IMR-90 (cell line): Measurements from ENCODE around the gene PIAS2. TPM values are rescaled to one million over a fixed set of nuclear protein-coding genes. Genes with fewer than 3 reads are reported as not detected.
A peak's percentile ranks its signal among the peaks of the same experiment; 100 is the strongest.

Experiments
- ATAC-seq: fragments of 200-7000 bp; cut with Tn5 transposase; 2 replicates; pipeline ENCODE4 v1.9.1; 2020; ENCODE audit warnings: low read depth, mild to moderate bottlenecking, moderate library complexity
- BruUV-seq: library from RNA; stranded (reverse); fragments of 400-500 nt; replicated peaks from 2 replicates; lab custom pipeline; 2021; lab: Mats Ljungman, UMichigan
- CTCF ChIA-PET: fragments of 300-600 bp; formaldehyde crosslinking; extraction: SDS; loops from one replicate; lab custom pipeline; 2021; ENCODE audit warnings: antibody characterized with exemption; lab: Yijun Ruan, JAX
- POLR2A ChIA-PET: fragments of 300-600 bp; sonication (Branson Sonifier 250); formaldehyde crosslinking; loops from one replicate; lab custom pipeline; 2022; ENCODE audit warnings: antibody characterized with exemption; ENCODE audit not compliant: unreplicated experiment; lab: Charles Lee
- DNase-seq: peaks from one replicate; pipeline ENCODE4 v3.0.0; 2013
- H2AFZ ChIP-seq: replicated peaks from 2 replicates; pipeline ENCODE3; 2013; ENCODE audit warnings: low read length, mild to moderate bottlenecking; ENCODE audit not compliant: poor library complexity
- H2AK5ac ChIP-seq: 2 replicates; pipeline ENCODE4 v1.6.1; 2013; ENCODE audit warnings: low read depth, low read length, inconsistent platforms
- H2AK9ac ChIP-seq: replicated peaks from 2 replicates; pipeline ENCODE3; 2013; ENCODE audit warnings: mild to moderate bottlenecking, low read depth, low read length, moderate library complexity; ENCODE audit not compliant: poor library complexity
- H2BK120ac ChIP-seq: 2 replicates; pipeline ENCODE4 v1.6.1; 2013; ENCODE audit warnings: low read depth, low read length, inconsistent platforms
- H2BK15ac ChIP-seq: 3 replicates; pipeline ENCODE4 v1.6.1; 2013; ENCODE audit warnings: low read depth, low read length, inconsistent platforms
- H2BK20ac ChIP-seq: 2 replicates; pipeline ENCODE4 v1.6.1; 2013; ENCODE audit warnings: low read depth, mild to moderate bottlenecking, inconsistent platforms, low read length, moderate library complexity
- H2BK5ac ChIP-seq: 2 replicates; pipeline ENCODE4 v1.6.1; 2013; ENCODE audit warnings: mild to moderate bottlenecking, low read depth, low read length, inconsistent platforms; ENCODE audit not compliant: poor library complexity, severe bottlenecking
- H3K14ac ChIP-seq: replicated peaks from 2 replicates; pipeline ENCODE4 v1.6.1; 2013; ENCODE audit warnings: low read depth, low read length, inconsistent platforms
- H3K18ac ChIP-seq: 2 replicates; pipeline ENCODE4 v1.6.1; 2013; ENCODE audit warnings: low read depth, low read length, control low read depth
- H3K23ac ChIP-seq: 2 replicates; pipeline ENCODE4 v1.6.1; 2013; ENCODE audit warnings: low read depth, low read length, inconsistent platforms
- H3K27ac ChIP-seq: 2 replicates; pipeline ENCODE4 v1.5.1; 2013; ENCODE audit warnings: mild to moderate bottlenecking, control low read depth, low read length; ENCODE audit not compliant: insufficient read depth
- H3K27me3 ChIP-seq: 2 replicates; pipeline ENCODE4 v1.6.1; 2013; ENCODE audit warnings: low read length; ENCODE audit not compliant: control insufficient read depth, insufficient read depth
- H3K36me3 ChIP-seq: 2 replicates; pipeline ENCODE4 v1.6.1; 2013; ENCODE audit warnings: low read length, mixed read lengths; ENCODE audit not compliant: control insufficient read depth, insufficient read depth
- H3K4ac ChIP-seq: 2 replicates; pipeline ENCODE4 v1.6.1; 2013; ENCODE audit warnings: low read depth, low read length, inconsistent platforms
- H3K4me1 ChIP-seq: 2 replicates; pipeline ENCODE4 v1.6.1; 2013; ENCODE audit warnings: low read length, mixed read lengths; ENCODE audit not compliant: control insufficient read depth, insufficient read depth
- H3K4me2 ChIP-seq: 2 replicates; pipeline ENCODE4 v1.6.1; 2013; ENCODE audit warnings: low read depth, mild to moderate bottlenecking, control low read depth, low read length, moderate library complexity
- H3K4me3 ChIP-seq: 2 replicates; pipeline ENCODE4 v1.5.1; 2013; ENCODE audit warnings: low read depth, mild to moderate bottlenecking, control low read depth, low read length, moderate library complexity; ENCODE audit not compliant: insufficient read depth
- H3K56ac ChIP-seq: 2 replicates; pipeline ENCODE4 v1.6.1; 2013; ENCODE audit warnings: low read length, inconsistent platforms; ENCODE audit not compliant: insufficient read depth; ENCODE audit errors: extremely low read depth
- H3K79me1 ChIP-seq, 2 experiments: 2 replicates each; pipeline ENCODE4 v1.6.1; 2013; ENCODE audit warnings: low read length in 2 of 2, inconsistent platforms in 1 of 2, low read depth in 1 of 2
- H3K9ac ChIP-seq: 2 replicates; pipeline ENCODE4 v1.6.1; 2013; ENCODE audit warnings: low read depth, low read length, control low read depth
- H3K9me1 ChIP-seq: 2 replicates; pipeline ENCODE4 v1.6.1; 2013; ENCODE audit warnings: low read length, inconsistent platforms; ENCODE audit not compliant: insufficient read depth
- H3K9me3 ChIP-seq: 2 replicates; pipeline ENCODE4 v1.6.1; 2013; ENCODE audit warnings: low read length; ENCODE audit not compliant: control insufficient read depth, insufficient read depth
- H4K20me1 ChIP-seq: 2 replicates; pipeline ENCODE4 v1.6.1; 2013; ENCODE audit warnings: low read length, inconsistent platforms; ENCODE audit not compliant: insufficient read depth
- H4K5ac ChIP-seq: 2 replicates; pipeline ENCODE4 v1.6.1; 2013; ENCODE audit warnings: mild to moderate bottlenecking, low read depth, low read length, control low read depth
- H4K8ac ChIP-seq, 2 experiments: 2 replicates each; pipeline ENCODE4 v1.6.1; 2013; ENCODE audit warnings: low read depth in 2 of 2, low read length in 2 of 2, control low read depth in 1 of 2, inconsistent platforms in 1 of 2
- H4K91ac ChIP-seq: 2 replicates; pipeline ENCODE4 v1.6.1; 2013; ENCODE audit warnings: low read depth, low read length, inconsistent platforms; ENCODE audit not compliant: insufficient read depth
- FOS ChIP-seq: fragments of 150-350 bp; IDR thresholded peaks from 2 replicates; pipeline ENCODE4 v1.6.1; 2016; ENCODE audit warnings: low read depth, low read length
- USF2 ChIP-seq: fragments of 150-350 bp; IDR thresholded peaks from 2 replicates; pipeline ENCODE4 v1.6.1; 2017; ENCODE audit warnings: mild to moderate bottlenecking, antibody characterized with exemption, low read length, low read depth
- WGBS, 2 experiments: methylation state at CpG; one replicate each; pipeline versions ENCODE4 v1.1.5 to v1.1.7; 2013; ENCODE audit warnings: missing lambda C conversion rate in 2 of 2; ENCODE audit not compliant: insufficient read length in 1 of 2; ENCODE audit errors: extremely low coverage in 2 of 2; 5-methylcytosine and 5-hydroxymethylcytosine counted together
- dilution Hi-C: fragments of 300-500 bp; cut with HindIII; formaldehyde crosslinking; loops from one replicate; pipeline ENCODE4 v1.14.3; 2018; ENCODE audit warnings: low sequenced_read_pairs; ENCODE audit not compliant: unreplicated experiment
- in situ Hi-C: fragments of 300-500 bp; cut with MboI; formaldehyde crosslinking; loops from 3 replicates; pipeline ENCODE4 v1.14.3; 2019; ENCODE audit warnings: low sequenced_read_pairs, inconsistent platforms, mixed read lengths
- intact Hi-C: fragments of 100-400 bp; cut with micrococcal nuclease; formaldehyde crosslinking; loops from 2 replicates; pipeline ENCODE4 v1.10.0; 2022
- polyA plus RNA-seq, 3 experiments: library from polyadenylated mRNA; depleted of rRNA; stranded (reverse); fragments of >200 nt; gene quantifications; 2 replicates each; pipeline ENCODE4 v1.2.3, GENCODE V29; 2012; ENCODE audit warnings: low replicate concordance in 1 of 3
- total RNA-seq: library from RNA; depleted of rRNA; stranded (reverse); fragments of >200 nt; gene quantifications from 2 replicates; pipeline ENCODE4 v1.2.3, GENCODE V29; 2012

PIAS2 gene
- total and polyA plus RNA-seq, 2 of the 4 experiments (the other 2 are of a cell fraction), result 15.1 to 28.9 TPM

GRCh38 chr18:46916551-46917107, 678 bp downstream of the PIAS2 start:
- H4K91ac ChIP-seq, result no peak overlapping the region
- peak overlapping the region; percentile 11; the same call in 1 of the 2 replicates for H2AK5ac ChIP-seq
- 3% methylated on average over 7 of the region's 21 CpGs; no CpG with 5 or more reads in 1 of the 2 experiments for WGBS, 2 experiments
- no peaks in the 10 kb centered on the region for H3K36me3 ChIP-seq
- peak overlapping the region; percentile 52 for H2BK5ac ChIP-seq
- ATAC-seq, result peak; percentile 31
- peak overlapping the region; percentile 53 for H2AK9ac ChIP-seq
- dilution Hi-C loops, result no loop called here
- BruUV-seq, result no TSS peak
- no peaks in the 10 kb centered on the region for H3K27me3 ChIP-seq
- peaks cover 8% of the 10 kb centered on the region; the same call in 1 of the 2 replicates for H4K20me1 ChIP-seq
- intact Hi-C loops, result loop anchor here (1.0 kb wide), 1 partner anchor 23 kb away; no protein-coding TSS in a partner anchor
- H3K9me3 ChIP-seq, result no peaks in the 10 kb centered on the region
- H3K14ac ChIP-seq, result peak overlapping the region; percentile 74
- no peak overlapping the region; the same call in 1 of the 2 replicates for H2BK20ac ChIP-seq
- peak overlapping the region; percentile 84 for H3K27ac ChIP-seq
- POLR2A ChIA-PET, result no interaction called here
- DNase-seq, result peak; percentile 36
- TF ChIP-seq FOS (no peak), USF2 (no peak)
- peak overlapping the region; percentile 38; the same call in 1 of the 2 replicates for H3K4ac ChIP-seq
- H2AFZ ChIP-seq, result peak overlapping the region; percentile 98
- in situ Hi-C loops, result no loop called here
- no peak overlapping the region for H2BK120ac ChIP-seq
- peaks cover 2% of the 10 kb centered on the region; the same call in 1 of the 2 replicates for H3K4me1 ChIP-seq
- no peaks in the 10 kb centered on the region; the same call in 1 of the 2 replicates for H3K9me1 ChIP-seq
- H3K79me1 ChIP-seq, result peaks cover 21 to 47% of the 10 kb centered on the region in 2 experiments
- H3K9ac ChIP-seq, result peak overlapping the region; percentile 95
- H4K8ac ChIP-seq, result peak overlapping the region; percentile 8 to 44; a peak in 3 of 4 replicates
- H3K4me3 ChIP-seq, result peak overlapping the region; percentile 85
- H3K18ac ChIP-seq, result peak overlapping the region; percentile 21; the same call in 1 of the 2 replicates
- H2BK15ac ChIP-seq, result no peak overlapping the region
- CTCF ChIA-PET, result no interaction called here
- H4K5ac ChIP-seq, result peak overlapping the region; percentile 59; the same call in 1 of the 2 replicates
- H3K23ac ChIP-seq, result peak overlapping the region; percentile 96
- 0 out of 2 replicates have a peak overlapping the region, but pooled peaks have one; percentile 8 for H3K56ac ChIP-seq
- peak overlapping the region; percentile 94 for H3K4me2 ChIP-seq
